Esophagus squamous epithelium (tissue), 4 donors: ENCODE data around the gene ATP5F1D.

Experiments
- POLR2A ChIP-seq, 4 donors: fragments of 450-650 bp; IDR thresholded peaks; one replicate each; pipeline ENCODE4 v1.6.1; 2017; ENCODE audit warnings: antibody characterized with exemption in 4 of 4, mild to moderate bottlenecking in 4 of 4, moderate library complexity in 3 of 4
- TF ChIP-seq, protein P1 (sequence below), 6 experiments: fragments of 450-650 bp in 4 of 6; fragments of 200-600 bp in 2 of 6; sonication (generic) in 2 of 6; IDR thresholded peaks; one replicate each; pipeline ENCODE4 v1.5.1; 2016 to 2019; ENCODE audit warnings: antibody characterized with exemption in 6 of 6, mild to moderate bottlenecking in 4 of 6, moderate library complexity in 4 of 6

DNA sequence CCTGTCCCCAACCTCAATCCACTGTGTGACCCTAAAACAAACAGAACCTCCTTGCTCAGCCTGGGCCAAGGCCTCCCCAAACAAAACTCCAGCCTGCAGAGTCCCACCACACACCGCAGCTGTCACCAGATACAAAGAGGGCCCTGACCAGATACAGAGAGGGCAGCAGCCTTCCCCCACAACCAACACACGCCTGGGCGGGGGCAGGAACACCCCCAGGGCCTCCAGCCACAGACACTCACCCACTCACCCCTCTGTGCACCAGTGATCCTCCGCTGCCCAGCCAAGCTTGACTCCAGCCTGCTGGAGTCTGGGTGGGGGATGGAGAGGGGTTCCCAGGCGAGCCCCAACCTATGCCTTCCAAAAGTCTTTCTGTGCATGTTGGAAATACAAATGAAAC is 21.6 kb downstream of the ATP5F1D start:
- TF ChIP-seq, protein P1, sequence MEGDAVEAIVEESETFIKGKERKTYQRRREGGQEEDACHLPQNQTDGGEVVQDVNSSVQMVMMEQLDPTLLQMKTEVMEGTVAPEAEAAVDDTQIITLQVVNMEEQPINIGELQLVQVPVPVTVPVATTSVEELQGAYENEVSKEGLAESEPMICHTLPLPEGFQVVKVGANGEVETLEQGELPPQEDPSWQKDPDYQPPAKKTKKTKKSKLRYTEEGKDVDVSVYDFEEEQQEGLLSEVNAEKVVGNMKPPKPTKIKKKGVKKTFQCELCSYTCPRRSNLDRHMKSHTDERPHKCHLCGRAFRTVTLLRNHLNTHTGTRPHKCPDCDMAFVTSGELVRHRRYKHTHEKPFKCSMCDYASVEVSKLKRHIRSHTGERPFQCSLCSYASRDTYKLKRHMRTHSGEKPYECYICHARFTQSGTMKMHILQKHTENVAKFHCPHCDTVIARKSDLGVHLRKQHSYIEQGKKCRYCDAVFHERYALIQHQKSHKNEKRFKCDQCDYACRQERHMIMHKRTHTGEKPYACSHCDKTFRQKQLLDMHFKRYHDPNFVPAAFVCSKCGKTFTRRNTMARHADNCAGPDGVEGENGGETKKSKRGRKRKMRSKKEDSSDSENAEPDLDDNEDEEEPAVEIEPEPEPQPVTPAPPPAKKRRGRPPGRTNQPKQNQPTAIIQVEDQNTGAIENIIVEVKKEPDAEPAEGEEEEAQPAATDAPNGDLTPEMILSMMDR (IDR thresholded peaks at IDR 0.05) = no peak
- TF ChIP-seq POLR2A (IDR thresholded peaks at IDR 0.05) = peak in 1 of 4 donors; percentile 10
